Measurements from ENCODE around the gene CHST9.

DNA sequence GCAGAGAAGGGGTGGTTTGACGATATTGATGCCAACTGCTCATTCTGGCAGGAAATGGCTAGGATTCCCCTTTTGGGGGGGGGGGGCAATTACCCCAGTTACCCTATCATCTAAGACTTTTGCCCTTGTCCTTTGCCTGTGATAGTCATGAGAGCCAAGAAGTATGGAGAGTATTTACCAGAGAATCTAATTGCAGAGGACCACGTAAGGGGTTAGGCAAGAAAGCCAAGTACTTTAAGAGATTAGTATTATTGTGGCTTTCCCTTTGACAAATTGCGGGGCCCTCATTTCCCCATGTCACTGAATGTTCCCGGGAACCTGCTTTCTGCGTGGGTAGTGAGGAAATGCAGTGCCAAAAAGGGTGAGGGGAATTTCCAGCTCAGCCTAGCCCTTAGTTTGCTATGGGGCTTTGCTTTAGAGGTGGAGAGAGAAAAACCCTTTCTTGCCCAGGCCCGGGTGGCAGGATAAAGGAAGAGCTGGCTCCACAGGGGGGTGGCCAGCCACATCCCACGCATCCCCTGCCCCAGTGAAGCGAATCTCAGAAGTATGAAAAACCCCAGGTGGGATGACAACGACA lies 321.1 kb downstream of the CHST9 start:
- TF ChIP-seq POLR2A (IDR thresholded peaks at IDR 0.05) (no peak), EP300 (IDR thresholded peaks at IDR 0.05) (no peak)
- TF ChIP-seq, protein P1, sequence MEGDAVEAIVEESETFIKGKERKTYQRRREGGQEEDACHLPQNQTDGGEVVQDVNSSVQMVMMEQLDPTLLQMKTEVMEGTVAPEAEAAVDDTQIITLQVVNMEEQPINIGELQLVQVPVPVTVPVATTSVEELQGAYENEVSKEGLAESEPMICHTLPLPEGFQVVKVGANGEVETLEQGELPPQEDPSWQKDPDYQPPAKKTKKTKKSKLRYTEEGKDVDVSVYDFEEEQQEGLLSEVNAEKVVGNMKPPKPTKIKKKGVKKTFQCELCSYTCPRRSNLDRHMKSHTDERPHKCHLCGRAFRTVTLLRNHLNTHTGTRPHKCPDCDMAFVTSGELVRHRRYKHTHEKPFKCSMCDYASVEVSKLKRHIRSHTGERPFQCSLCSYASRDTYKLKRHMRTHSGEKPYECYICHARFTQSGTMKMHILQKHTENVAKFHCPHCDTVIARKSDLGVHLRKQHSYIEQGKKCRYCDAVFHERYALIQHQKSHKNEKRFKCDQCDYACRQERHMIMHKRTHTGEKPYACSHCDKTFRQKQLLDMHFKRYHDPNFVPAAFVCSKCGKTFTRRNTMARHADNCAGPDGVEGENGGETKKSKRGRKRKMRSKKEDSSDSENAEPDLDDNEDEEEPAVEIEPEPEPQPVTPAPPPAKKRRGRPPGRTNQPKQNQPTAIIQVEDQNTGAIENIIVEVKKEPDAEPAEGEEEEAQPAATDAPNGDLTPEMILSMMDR (IDR thresholded peaks at IDR 0.05): no peak

Measured in sigmoid colon (tissue), 4 donors.